Activated CD4-positive, alpha-beta T cell treated with anti-CD3 and anti-CD28 coated beads, Interleukin-2, Interleukin-4, amounts not matched to agents 100 ng/mL and 50 ng/mL, durations not matched to agents 16 hours and 8 hours (primary cell): Measurements from ENCODE around the gene MYO9A.
"Not testable (repeated sequence)": the region's sequence is repeated elsewhere in the genome, so short reads cannot be mapped to it uniquely, and the experiment has no call there.

Experiments
- DNase-seq: peaks from one replicate; pipeline ENCODE4 v3.0.0-alpha.2; 2020; ENCODE audit warnings: low spot score

The MYO9A gene

GRCh38 chr15:71858232-71858631 lies 259.7 kb downstream of the MYO9A start:
- DNase-seq, result not testable (repeated sequence)

GRCh38 chr15:71853543-71853942 lies 264.4 kb downstream of the MYO9A start:
- peak; percentile 11 for DNase-seq

GRCh38 chr15:71844916-71845315 lies 273.0 kb downstream of the MYO9A start:
- DNase-seq, result no peak

GRCh38 chr15:71841563-71841962 lies 276.4 kb downstream of the MYO9A start:
- no peak for DNase-seq

- DNase-seq, result no peak
Measured at GRCh38 chr15:71830981-71831380, 287.0 kb downstream of the MYO9A start.

GRCh38 chr15:71826196-71826595 lies 291.8 kb downstream of the MYO9A start:
- no peak for DNase-seq

GRCh38 chr15:71825021-71825730 lies 292.8 kb downstream of the MYO9A start:
- no peak for DNase-seq

- DNase-seq, result no peak
Measured at GRCh38 chr15:71823801-71824200, 294.1 kb downstream of the MYO9A start.

- DNase-seq, result no peak
Measured at GRCh38 chr15:71822890-71823630, 294.9 kb downstream of the MYO9A start.

GRCh38 chr15:71821547-71822129 lies 296.3 kb downstream of the MYO9A start:
- no peak for DNase-seq

GRCh38 chr15:71820127-71820526 lies 297.8 kb downstream of the MYO9A start:
- no peak for DNase-seq

GRCh38 chr15:71817351-71817750 lies 300.6 kb downstream of the MYO9A start:
- DNase-seq, result no peak

GRCh38 chr15:71815301-71815700 lies 302.6 kb downstream of the MYO9A start:
- DNase-seq, result no peak

- DNase-seq, result no peak
Measured at GRCh38 chr15:71813723-71814470, 304.1 kb downstream of the MYO9A start.

GRCh38 chr15:71812966-71813722 lies 304.8 kb downstream of the MYO9A start:
- DNase-seq, result no peak

GRCh38 chr15:71811752-71812735 lies 305.9 kb downstream of the MYO9A start:
- DNase-seq, result no peak

GRCh38 chr15:71811036-71811736 lies 306.8 kb downstream of the MYO9A start:
- no peak for DNase-seq

GRCh38 chr15:71810256-71811035 lies 307.5 kb downstream of the MYO9A start, which contains the start of gene NR2E3:
TSS of gene NR2E3 (plus strand) at chr15:71810554. CDS start at chr15:71810744, 190 bp downstream.
- DNase-seq, result no peak

GRCh38 chr15:71809346-71809745 lies 308.6 kb downstream of the MYO9A start:
- DNase-seq, result no peak
